B cell (primary cell): ENCODE results near the gene MYRIP. TPM values are rescaled to one million over a fixed set of nuclear protein-coding genes. Genes with fewer than 3 reads are reported as not detected.
"Not testable (repeated sequence)": the region's sequence is repeated elsewhere in the genome, so short reads cannot be mapped to it uniquely, and the experiment has no call there.

Experiments
- ATAC-seq: fragments of 200-7000 bp; cut with Tn5 transposase; one replicate; pipeline ENCODE4 v1.10.0; 2021; ENCODE audit warnings: low read depth, mild to moderate bottlenecking, moderate number of reproducible peaks, moderate library complexity
- CTCF ChIA-PET: fragments of 350-600 bp; sonication (Branson Sonifier 250); formaldehyde crosslinking; loops from one replicate; lab custom pipeline; 2021; ENCODE audit warnings: antibody characterized with exemption, inconsistent platforms; lab: Charles Lee
- POLR2A ChIA-PET: fragments of 350-600 bp; sonication (Branson Sonifier 250); formaldehyde crosslinking; loops from one replicate; lab custom pipeline; 2021; ENCODE audit warnings: antibody characterized with exemption; lab: Charles Lee
- DNase-seq: peaks from one replicate; pipeline ENCODE4 v3.0.0; 2013
- H2AFZ ChIP-seq: 2 replicates; pipeline ENCODE4 v1.6.1; 2012; ENCODE audit warnings: mild to moderate bottlenecking, low read depth, low read length; ENCODE audit not compliant: insufficient read depth, poor library complexity, severe bottlenecking
- H3K27ac ChIP-seq, 2 donors: 1 replicate in 1 of 2; 2 replicates in 1 of 2; pipeline ENCODE4 v1.5.1; 2012 to 2013; ENCODE audit warnings: low read length in 2 of 2, mild to moderate bottlenecking in 2 of 2, moderate library complexity in 1 of 2
- H3K27me3 ChIP-seq, 4 experiments: fragments of 200-600 bp in 1 of 4; sonication (generic) in 1 of 4; replicated peaks in 1 of 4; 1 replicate in 2 of 4; 2 replicates in 2 of 4; pipeline versions ENCODE4 v1.6.1 to v1.7.0; 2013 to 2016; ENCODE audit warnings: low read length in 3 of 4, mild to moderate bottlenecking in 2 of 4, mixed read lengths in 1 of 4, moderate library complexity in 1 of 4; ENCODE audit not compliant: insufficient read depth in 4 of 4, control insufficient read depth in 3 of 4; ENCODE audit errors: control extremely low read depth in 1 of 4
- H3K36me3 ChIP-seq, 2 experiments: replicated peaks in 1 of 2; 1 replicate in 1 of 2; 2 replicates in 1 of 2; pipeline versions ENCODE4 v1.6.1 to v1.7.1; 2013; ENCODE audit warnings: low read length in 1 of 2; ENCODE audit not compliant: insufficient read depth in 2 of 2, control insufficient read depth in 1 of 2; ENCODE audit errors: control extremely low read depth in 1 of 2, extremely low read depth in 1 of 2
- H3K4me1 ChIP-seq, 2 donors: fragments of 200-600 bp in 1 of 2; sonication (generic) in 1 of 2; 1 replicate in 1 of 2; 2 replicates in 1 of 2; pipeline versions ENCODE4 v1.5.1 to v1.6.1; 2013 to 2017; ENCODE audit warnings: low read length in 2 of 2; ENCODE audit not compliant: control insufficient read depth in 2 of 2, insufficient read depth in 2 of 2
- H3K4me2 ChIP-seq: replicated peaks from 2 replicates; pipeline ENCODE3; 2012; ENCODE audit warnings: mild to moderate bottlenecking, low read depth, low read length; ENCODE audit not compliant: poor library complexity, severe bottlenecking
- H3K4me3 ChIP-seq, 5 experiments: fragments of 200-600 bp in 1 of 5; sonication (generic) in 1 of 5; 1 replicate in 3 of 5; 2 replicates in 2 of 5; pipeline versions ENCODE4 v1.5.1 to v1.7.0; 2011 to 2016; ENCODE audit warnings: low read length in 4 of 5, mild to moderate bottlenecking in 4 of 5, low read depth in 2 of 5, control low read depth in 1 of 5, moderate library complexity in 1 of 5; ENCODE audit not compliant: insufficient read depth in 1 of 5; ENCODE audit errors: control extremely low read depth in 1 of 5, extremely low read depth in 1 of 5
- H3K79me2 ChIP-seq: fragments of 200-600 bp; sonication (generic); one replicate; pipeline ENCODE4 v1.6.0; 2016; ENCODE audit warnings: low read length; ENCODE audit not compliant: control insufficient read depth, insufficient read depth
- H3K9ac ChIP-seq: fragments of 200-600 bp; sonication (generic); 2 replicates; pipeline ENCODE4 v1.6.1; 2017; ENCODE audit warnings: mild to moderate bottlenecking, low read length, moderate library complexity
- H3K9me3 ChIP-seq, 3 donors: one replicate each; pipeline versions ENCODE4 v1.6.1 to v1.7.1; 2013; ENCODE audit warnings: low read length in 2 of 3; ENCODE audit not compliant: control insufficient read depth in 2 of 3, insufficient read depth in 1 of 3; ENCODE audit errors: control extremely low read depth in 1 of 3
- H4K20me1 ChIP-seq: 2 replicates; pipeline ENCODE4 v1.6.0; 2012; ENCODE audit warnings: mild to moderate bottlenecking, low read length; ENCODE audit not compliant: insufficient read depth, control insufficient read depth, poor library complexity, severe bottlenecking
- H3K27ac Mint-ChIP-seq: one replicate; pipeline ENCODE4 v1.8.0; 2021; ENCODE audit warnings: mixed read lengths
- H3K27me3 Mint-ChIP-seq: one replicate; pipeline ENCODE4 v1.8.0; 2021; ENCODE audit warnings: mixed read lengths
- H3K4me1 Mint-ChIP-seq: one replicate; pipeline ENCODE4 v1.8.0; 2021; ENCODE audit warnings: mixed read lengths
- H3K4me3 Mint-ChIP-seq: one replicate; pipeline ENCODE4 v1.8.0; 2021; ENCODE audit warnings: mixed read lengths
- H3K9me3 Mint-ChIP-seq: one replicate; pipeline ENCODE4 v1.8.0; 2022; ENCODE audit warnings: mixed read lengths; ENCODE audit not compliant: insufficient read depth
- EZH2 ChIP-seq: IDR thresholded peaks from 2 replicates; pipeline ENCODE4 v1.6.1; 2012; ENCODE audit warnings: borderline replicate concordance, low read depth, mild to moderate bottlenecking, moderate library complexity, low read length; ENCODE audit not compliant: insufficient read depth, poor library complexity, severe bottlenecking
- WGBS: methylation state at CpG from one replicate; pipeline ENCODE4 v1.1.5; 2013; ENCODE audit warnings: missing lambda C conversion rate; ENCODE audit not compliant: insufficient coverage; 5-methylcytosine and 5-hydroxymethylcytosine counted together
- intact Hi-C: fragments of 100-400 bp; cut with micrococcal nuclease; formaldehyde crosslinking; loops from one replicate; pipeline ENCODE4 v1.10.0; 2022
- polyA plus RNA-seq: library from polyadenylated mRNA; depleted of rRNA; stranded (reverse); fragments of >200 nt; gene quantifications from 2 replicates; pipeline ENCODE4 v1.2.3, GENCODE V29; 2012
- total RNA-seq, 2 donors: library from RNA; stranded (reverse); fragments of 120-200 nt in 1 of 2; gene quantifications; 1 replicate in 1 of 2; 2 replicates in 1 of 2; pipeline versions ENCODE4 v1.2.3 to v1.2.4, GENCODE V29; 2013 to 2022
- TF ChIP-seq, protein P1 (sequence below): fragments of 200-600 bp; IDR thresholded peaks from one replicate; pipeline ENCODE4 v1.8.0; 2022; ENCODE audit warnings: antibody characterized with exemption, mild to moderate bottlenecking

MYRIP gene
- total and polyA plus RNA-seq, 2 donors (not counting 1 experiment from before 2014, with no cell fraction given) = 0.03 to 0.10 TPM

DNA sequence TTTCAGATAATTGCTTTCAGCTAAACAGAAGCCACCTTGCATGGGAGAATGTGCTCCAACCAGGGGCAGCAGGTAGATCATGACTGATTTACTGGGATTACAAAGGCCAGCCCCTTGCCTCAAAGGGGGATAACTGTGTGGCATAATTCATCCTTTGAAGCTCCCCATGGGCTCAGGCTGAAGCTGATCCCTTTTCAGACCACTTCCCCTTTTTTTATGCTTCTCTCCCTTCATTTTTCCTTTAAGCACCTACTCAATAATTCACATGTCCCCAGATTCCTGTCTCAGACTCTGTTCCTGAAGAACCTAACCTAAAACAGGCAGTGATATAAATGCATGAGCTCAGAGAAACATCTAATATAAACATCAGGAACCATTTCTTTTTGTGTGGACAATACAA is 8.2 kb upstream of the MYRIP start:
- no peak for ATAC-seq

GRCh38 chr3:39802486-39802885 is 6.9 kb upstream of the MYRIP start:
- peaks cover 38% of the 10 kb centered on the region for H3K27me3 Mint-ChIP-seq
- intact Hi-C loops, DNase-seq, H3K79me2 ChIP-seq, H3K4me1 ChIP-seq, H3K27me3 ChIP-seq, H3K4me3 Mint-ChIP-seq, H2AFZ ChIP-seq, POLR2A ChIA-PET, H3K9ac ChIP-seq, H3K27ac ChIP-seq, H3K4me3 ChIP-seq, H4K20me1 ChIP-seq, H3K27ac Mint-ChIP-seq, H3K36me3 ChIP-seq, CTCF ChIA-PET, H3K9me3 Mint-ChIP-seq, ATAC-seq, H3K9me3 ChIP-seq, H3K4me1 Mint-ChIP-seq, H3K4me2 ChIP-seq: not testable (repeated sequence)
- WGBS = no CpG with 5 or more reads among the region's 3 CpGs

More for the DNA sequence above, 8.2 kb upstream of the MYRIP start:
- Histone ChIP-seq H3K4me3 (no peak overlapping the region), H3K4me2 (no peak overlapping the region), H3K36me3 (no peaks in the 10 kb centered on the region), H3K4me1 (no peaks in the 10 kb centered on the region), H4K20me1 (no peaks in the 10 kb centered on the region), H2AFZ (no peak overlapping the region), H3K9me3 (peaks cover 1 to 5% (median 4%) of the 10 kb centered on the region in 3 donors), H3K9ac (no peak overlapping the region), H3K27ac (no peak overlapping the region), H3K79me2 (no peaks in the 10 kb centered on the region), H3K27me3 (peaks cover 0 to 5% (median 0%) of the 10 kb centered on the region in 4 experiments)
- POLR2A ChIA-PET = no interaction called here
- no peak for TF ChIP-seq EZH2
- TF ChIP-seq, protein P1, sequence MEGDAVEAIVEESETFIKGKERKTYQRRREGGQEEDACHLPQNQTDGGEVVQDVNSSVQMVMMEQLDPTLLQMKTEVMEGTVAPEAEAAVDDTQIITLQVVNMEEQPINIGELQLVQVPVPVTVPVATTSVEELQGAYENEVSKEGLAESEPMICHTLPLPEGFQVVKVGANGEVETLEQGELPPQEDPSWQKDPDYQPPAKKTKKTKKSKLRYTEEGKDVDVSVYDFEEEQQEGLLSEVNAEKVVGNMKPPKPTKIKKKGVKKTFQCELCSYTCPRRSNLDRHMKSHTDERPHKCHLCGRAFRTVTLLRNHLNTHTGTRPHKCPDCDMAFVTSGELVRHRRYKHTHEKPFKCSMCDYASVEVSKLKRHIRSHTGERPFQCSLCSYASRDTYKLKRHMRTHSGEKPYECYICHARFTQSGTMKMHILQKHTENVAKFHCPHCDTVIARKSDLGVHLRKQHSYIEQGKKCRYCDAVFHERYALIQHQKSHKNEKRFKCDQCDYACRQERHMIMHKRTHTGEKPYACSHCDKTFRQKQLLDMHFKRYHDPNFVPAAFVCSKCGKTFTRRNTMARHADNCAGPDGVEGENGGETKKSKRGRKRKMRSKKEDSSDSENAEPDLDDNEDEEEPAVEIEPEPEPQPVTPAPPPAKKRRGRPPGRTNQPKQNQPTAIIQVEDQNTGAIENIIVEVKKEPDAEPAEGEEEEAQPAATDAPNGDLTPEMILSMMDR = no peak
- DNase-seq = no peak
- CTCF ChIA-PET = no interaction called here
- Mint-ChIP-seq H3K4me3 (no peak overlapping the region), H3K4me1 (no peaks in the 10 kb centered on the region), H3K27ac (no peak overlapping the region), H3K9me3 (no peaks in the 10 kb centered on the region), H3K27me3 (peaks cover 33% of the 10 kb centered on the region)
- intact Hi-C loops = no loop called here
